CD4-positive, alpha-beta T cell treated with Interleukin-4 for 4 hours (primary cell): ENCODE measurements around the gene PIP4K2B.
A peak's percentile ranks its signal among the peaks of the same experiment; 100 is the strongest.

Experiments
- DNase-seq: peaks from one replicate; pipeline ENCODE4 v3.0.0-alpha.2; 2020

PIP4K2B gene

GRCh38 chr17:38777641-38778250 is 21.6 kb downstream of the PIP4K2B start:
- DNase-seq: no peak

DNA sequence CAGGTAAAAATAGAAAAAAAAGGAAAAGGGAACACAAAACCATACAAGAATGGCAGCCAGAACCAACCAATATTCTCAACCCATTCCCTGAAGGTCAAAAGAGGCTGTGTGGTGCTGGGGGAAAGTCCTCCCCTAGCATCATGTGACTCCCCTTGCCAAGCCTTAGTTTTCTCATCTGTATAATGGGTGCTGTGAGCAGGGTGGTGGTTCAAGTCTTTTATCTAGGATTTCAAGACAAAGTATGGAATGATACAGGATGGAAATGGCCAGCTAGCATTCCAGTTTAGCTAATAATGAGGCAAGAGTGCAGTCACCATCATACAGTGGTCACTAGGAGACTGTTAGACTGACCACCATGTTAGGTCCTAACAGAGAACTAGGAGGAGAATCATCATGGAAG is 26.1 kb downstream of the PIP4K2B start:
- DNase-seq: no peak

GRCh38 chr17:38768417-38768816 is 30.9 kb downstream of the PIP4K2B start:
- no peak for DNase-seq

GRCh38 chr17:38766341-38766740 is 33.0 kb downstream of the PIP4K2B start:
- no peak for DNase-seq

- DNase-seq: no peak
These were observed 37.1 kb downstream of the PIP4K2B start for GRCh38 chr17:38762231-38762630.

- no peak for DNase-seq
These were observed 37.7 kb downstream of the PIP4K2B start for GRCh38 chr17:38761612-38762011.

DNA sequence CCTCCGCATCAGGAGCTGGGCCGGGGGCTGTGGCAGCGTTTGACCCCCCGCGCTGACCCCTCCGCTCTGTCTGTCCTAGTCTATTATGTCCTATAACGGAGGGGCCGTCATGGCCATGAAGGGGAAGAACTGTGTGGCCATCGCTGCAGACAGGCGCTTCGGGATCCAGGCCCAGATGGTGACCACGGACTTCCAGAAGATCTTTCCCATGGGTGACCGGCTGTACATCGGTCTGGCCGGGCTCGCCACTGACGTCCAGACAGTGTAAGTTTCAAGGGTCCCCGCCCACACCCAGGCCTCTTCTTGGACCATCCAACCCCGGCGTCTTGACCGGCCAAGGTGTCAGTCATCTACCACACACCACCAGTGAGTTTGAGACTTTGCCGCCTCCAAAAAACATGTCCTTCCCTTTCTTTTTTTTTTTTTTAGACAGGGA is 46.3 kb downstream of the PIP4K2B start:
- no peak for DNase-seq

GRCh38 chr17:38752308-38753070 is 46.9 kb downstream of the PIP4K2B start, which contains the start of gene PSMB3:
TSS of gene PSMB3 (plus strand) at chr17:38752741. CDS start at chr17:38752827, 86 bp downstream.
- DNase-seq: peak; percentile 100

DNA sequence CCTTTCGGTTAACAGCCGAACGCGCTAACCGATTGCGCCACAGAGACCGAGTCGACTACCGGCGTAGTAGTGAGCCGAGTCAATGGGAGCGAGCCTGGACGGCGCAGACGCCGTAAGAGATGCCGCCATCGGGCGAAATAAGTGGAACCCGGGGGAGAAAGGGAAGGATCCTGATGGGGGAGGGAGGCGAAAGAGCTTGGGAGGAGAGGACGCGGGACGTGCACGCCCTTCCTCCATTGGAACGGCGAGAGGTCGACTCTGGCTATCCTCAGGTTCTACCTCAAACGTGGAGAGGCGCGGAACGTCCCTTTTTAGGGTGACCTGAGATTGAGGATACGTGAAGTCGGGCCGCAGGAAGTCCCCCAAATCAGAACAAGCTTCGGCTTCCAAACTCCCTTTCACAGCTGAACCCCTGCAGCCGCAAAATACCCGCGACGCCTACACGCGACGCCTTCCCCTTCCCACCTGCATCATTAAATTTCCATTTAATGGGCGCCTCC is 47.5 kb downstream of the PIP4K2B start:
- peak; percentile 76 for DNase-seq

DNA sequence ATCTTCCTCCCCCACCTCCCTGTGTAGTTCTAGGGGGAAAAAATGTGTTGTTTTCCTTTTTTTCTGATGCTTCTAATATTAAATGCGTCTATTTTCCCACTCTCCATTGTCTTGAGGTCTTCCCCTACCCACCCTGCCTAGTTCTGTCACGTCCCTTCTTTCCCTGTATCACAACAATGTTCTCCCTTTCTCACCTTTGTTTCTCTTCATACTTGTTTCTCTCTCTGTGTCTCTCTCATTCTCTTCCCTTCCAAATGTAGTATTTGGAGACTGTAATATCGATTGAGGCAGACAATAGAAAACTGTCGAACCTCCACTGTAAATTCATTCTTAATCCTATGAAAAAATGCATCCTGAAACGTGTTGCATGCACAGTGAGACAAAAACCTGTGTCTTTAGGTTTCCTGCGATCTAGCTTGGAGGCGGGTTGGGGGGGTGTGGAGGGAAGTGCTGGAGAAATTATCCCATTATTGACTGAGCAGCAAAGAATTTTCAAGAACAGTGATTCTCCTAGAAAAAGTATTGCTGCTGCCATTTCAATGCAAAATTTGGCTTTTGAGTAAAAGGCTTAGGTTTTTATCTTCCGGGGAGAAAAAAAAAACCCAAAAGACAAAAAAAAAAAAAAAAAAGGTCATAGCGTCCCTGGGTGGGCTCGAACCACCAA is 48.1 kb downstream of the PIP4K2B start:
- no peak for DNase-seq

DNA sequence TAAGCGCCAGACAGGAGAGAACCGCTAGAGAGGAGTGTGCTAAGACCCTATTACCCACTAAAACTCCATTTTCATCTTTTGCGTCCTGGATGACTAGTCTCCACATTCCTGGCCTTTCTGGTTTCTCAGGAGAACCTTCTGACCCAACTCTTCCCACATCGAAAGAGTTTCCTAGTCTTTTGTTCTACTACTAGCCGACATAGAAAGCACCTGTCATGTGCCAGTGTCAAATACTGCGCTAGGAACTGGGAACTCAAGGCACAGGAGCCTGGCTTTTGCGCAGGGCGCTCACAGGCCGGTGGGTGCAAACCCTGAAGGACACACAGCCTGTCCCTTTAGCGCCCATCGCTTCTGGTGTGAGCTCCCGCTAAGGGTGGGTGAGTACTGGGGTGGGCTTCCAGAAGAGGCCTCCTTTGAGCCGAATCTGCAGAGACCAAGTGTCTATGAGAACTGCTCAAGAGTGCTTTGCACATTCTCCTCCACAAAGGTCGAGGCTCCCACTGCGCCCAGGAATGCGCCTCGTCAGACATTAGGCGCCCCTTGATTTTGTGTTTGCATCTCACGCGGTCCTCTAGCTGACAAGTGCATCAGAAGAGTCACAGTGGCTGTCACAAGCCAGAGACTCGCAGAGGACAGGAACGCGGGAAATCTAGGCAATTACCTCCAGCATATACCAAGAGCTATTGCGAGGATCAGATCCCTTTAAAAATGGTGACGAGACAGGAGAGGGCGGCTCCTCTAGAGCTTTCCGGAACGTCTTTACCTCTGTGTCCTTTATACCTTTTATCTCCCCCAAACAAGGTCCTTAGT is 48.8 kb downstream of the PIP4K2B start:
- DNase-seq: no peak

DNA sequence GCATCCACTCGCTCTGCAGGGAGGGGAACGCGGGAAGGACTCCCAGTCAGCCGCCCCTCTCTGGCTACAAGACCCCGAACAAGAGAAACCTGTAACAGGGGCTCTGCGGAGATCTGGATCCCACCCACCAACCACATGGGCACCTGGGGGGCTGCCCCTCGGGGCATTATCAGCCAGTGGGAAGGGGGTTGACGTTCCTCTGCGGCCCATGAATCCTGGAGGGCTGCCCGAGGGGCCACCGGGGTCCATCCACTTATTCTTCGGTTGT is 49.4 kb downstream of the PIP4K2B start:
- DNase-seq: no peak

- no peak for DNase-seq
These were observed 49.9 kb downstream of the PIP4K2B start for GRCh38 chr17:38749223-38750043.

DNA sequence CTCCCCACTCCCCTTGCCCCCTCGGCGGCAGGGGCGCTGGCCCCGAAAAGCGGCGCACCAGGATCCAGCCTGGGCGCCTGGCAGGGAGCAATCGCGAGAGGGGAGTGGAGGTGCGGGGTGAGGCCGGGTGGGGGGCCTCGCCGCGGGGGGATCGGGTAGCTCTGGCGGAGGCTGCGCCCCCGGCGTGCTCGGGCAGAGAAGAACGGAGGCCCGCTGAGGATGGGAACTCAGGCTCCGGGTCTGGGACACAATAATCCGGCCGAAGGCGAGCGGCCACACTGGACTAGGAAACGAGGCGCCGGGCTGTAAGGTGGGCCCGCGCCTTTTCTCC is 50.5 kb downstream of the PIP4K2B start:
- DNase-seq: no peak

DNA sequence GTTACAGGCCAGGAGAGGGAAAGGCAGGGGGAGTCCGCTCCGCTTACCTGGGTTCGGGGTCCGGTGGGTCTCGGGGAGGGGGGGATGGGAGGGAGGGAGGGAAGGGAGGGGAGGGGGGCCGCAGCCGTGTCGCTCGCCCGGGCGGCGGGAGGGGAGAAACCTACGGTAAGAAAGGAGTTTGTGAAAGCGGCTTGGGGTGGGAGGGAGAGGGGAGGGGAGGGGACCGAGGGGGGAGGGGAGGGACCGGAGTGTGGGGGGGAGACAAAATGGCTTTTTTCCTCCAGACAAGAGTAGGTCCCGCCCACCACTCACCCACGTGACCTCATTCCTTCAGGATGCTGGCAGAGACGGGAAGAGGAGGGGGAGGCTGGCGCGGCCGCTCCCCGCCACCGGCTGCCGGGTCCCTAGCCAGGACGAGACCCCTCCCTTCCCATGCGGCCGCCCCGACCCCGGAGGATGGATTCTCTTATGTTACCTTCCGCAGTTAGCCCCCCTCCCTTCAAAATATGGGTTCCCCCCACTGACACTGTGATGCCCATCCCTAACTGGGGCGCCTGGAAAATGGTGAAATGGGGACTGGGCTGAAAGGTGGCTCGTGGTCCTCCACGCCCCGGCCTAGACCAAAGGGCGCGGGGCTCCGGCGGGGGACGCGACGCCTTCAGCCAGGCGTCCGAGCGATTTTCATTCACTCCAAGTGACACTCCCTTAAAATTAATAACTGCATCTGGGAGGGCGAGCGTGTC is 51.0 kb downstream of the PIP4K2B start, which contains the start of gene PCGF2:
TSS of gene PCGF2 (minus strand) at position 188 of the 743 bp plus-strand sequence. CDS start 7,934 bp downstream, outside the sequence.
- DNase-seq: no peak

- DNase-seq: no peak
These were observed 51.8 kb downstream of the PIP4K2B start for GRCh38 chr17:38747463-38748148.

- DNase-seq: no peak
These were observed 52.4 kb downstream of the PIP4K2B start for GRCh38 chr17:38746849-38747462.

GRCh38 chr17:38746004-38746848 is 53.1 kb downstream of the PIP4K2B start:
- DNase-seq: no peak

GRCh38 chr17:38745545-38745944 is 53.8 kb downstream of the PIP4K2B start:
- no peak for DNase-seq
